Activated CD4-positive, alpha-beta T cell treated with anti-CD3 and anti-CD28 coated beads, Interleukin-2, Interleukin-4, amounts not matched to agents 100 ng/mL and 50 ng/mL, durations not matched to agents 16 hours and 8 hours (primary cell): ENCODE data around the gene ZNF672.

Experiments used
- DNase-seq: peaks from one replicate; pipeline ENCODE4 v3.0.0-alpha.2; 2020; ENCODE audit warnings: low spot score

ZNF672 gene

DNA sequence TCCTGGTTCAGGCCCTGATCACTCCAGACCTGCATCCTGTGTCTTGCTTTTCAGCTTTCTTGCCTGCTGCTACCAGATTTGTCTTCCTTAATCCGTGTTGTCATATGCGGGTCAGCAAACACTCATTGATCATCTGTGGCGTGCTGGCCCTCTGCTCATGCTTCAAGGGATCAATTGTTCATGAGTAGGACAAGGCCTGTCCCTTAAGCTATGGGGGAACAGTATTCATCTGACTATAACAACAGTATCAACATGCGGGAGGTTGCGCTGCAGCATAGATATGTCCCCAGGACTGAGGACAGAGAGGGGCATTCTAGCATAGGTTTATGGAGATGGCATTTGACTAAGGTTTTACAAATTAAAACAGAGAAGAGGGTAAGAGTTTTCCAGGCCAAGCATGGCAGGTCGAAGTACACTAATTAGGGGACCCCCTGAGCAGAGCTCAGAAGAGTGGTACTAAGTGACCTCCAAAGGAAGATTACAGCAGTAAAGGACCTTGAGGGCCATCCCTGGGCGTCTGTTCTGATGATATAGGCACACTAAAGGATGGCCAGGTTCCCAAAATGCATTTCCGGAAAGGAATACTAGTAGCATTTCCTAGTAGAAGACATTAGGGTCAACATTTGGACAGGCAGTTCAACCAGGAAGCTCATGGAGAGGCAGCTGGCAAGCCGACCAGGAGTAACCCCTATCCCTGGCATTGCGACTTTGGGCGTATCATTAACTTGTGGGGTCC is 811 bp upstream of the ZNF672 start:
- DNase-seq: no peak

DNA sequence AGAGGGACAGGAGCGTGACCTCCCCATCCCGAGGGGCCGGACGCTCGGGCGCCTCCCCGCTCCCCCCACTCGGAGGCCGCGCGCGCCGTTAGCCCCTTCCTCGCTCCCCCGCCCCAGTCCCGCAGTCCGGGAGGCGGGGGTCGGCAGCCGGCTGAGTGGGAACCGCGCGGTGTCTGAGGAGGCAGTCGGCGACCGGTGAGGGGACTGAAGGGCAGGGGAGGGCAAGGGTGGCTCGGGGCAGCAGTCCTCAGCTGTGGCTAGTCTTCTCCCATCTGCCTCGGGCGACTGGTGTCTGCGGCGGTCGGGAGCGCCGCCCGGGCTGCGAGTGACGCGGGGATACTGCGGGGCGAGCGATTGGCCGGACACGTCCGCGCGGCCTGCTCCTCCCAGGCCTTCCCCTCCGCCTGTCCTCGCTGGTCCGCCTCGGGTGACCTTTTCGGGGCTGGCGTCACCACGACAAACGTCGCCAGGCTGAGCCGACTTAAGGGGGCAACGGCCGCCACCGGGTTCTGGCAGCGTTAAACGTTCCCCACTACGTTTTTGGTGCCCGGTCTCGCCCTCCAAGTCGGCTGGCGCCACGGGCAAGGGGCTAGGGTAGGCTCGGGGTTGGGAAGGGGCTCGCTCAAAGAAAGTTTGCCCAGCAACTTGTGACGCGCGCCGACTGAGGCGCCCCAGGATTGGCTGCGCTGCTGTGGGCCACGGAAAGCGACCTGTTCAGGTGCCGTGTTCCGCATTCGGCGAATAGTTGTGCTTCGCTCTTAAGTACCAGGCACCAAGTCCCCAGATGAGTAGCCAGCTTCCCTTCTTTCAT is 538 bp downstream of the ZNF672 start:
- DNase-seq: peak; percentile 90

DNA sequence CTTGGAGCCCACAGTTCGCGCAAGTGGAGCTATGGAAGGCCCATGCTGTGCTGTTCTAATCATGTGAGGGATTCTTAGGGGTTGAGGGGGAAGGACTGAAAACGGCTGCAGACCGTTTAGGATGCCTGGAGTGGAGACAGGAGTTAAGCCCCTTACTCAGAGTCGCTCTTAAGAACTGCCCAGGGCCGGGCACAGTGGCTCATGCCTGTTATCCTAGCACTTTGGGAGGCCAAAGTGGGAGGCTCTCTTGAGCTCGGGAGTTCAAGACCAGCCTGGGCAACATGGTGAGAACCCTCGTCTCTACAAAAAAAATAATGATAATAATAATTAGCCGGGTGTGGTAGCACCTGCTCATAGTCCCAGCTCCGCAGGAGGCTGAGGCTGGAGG is 1.1 kb downstream of the ZNF672 start:
- DNase-seq: no peak

DNA sequence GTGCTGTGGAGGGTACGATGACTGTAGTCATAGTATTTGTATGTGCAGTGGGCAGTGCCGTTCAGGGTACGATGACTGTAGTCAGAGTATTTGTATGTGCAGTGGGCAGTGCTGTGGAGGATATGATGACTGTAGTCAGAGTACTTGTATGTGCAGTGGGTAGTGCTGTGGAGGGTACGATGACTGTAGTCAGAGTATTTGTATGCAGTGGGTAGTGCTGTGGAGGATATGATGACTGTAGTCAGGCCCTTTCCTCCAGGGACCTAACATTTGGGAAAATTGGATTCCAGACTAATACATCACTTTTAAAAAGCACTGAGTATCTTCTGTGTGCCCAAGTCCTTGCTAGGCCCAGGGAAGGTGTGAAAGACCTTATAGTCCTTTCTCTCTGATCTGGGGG is 2.9 kb downstream of the ZNF672 start:
- DNase-seq: no peak

DNA sequence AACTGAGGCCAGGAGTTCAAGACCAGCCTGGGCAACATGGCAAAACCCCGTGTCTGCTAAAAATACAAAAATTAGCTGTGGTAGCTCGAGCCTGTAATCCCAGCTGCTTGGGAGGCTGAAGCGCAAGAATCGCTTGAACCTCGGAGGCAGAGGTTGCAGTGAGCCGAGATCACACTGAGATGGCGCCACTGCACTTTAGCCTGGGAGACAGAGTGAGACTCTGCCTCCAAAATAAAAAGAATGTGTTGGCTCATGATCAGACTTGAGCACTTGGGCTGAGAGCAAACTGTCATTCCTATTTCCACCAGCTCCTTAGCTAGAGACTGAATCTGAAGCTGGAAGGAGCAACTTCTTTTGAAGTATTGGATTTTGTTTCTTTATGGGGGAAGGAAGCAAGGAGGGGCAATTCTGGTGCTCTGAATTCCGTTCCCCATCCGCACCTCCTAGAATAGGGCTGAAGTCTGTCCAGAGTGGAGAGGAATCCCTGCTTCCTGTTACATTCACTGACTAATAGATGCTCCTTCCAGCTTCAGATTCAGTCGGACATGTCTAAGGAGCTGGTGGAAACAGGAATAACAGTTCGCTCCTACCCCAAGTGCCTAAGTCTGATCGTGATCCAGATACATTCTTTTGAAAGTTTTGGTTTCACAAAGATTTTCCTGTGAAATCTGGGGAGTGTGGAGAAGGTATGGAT is 3.8 kb downstream of the ZNF672 start:
- DNase-seq: no peak

DNA sequence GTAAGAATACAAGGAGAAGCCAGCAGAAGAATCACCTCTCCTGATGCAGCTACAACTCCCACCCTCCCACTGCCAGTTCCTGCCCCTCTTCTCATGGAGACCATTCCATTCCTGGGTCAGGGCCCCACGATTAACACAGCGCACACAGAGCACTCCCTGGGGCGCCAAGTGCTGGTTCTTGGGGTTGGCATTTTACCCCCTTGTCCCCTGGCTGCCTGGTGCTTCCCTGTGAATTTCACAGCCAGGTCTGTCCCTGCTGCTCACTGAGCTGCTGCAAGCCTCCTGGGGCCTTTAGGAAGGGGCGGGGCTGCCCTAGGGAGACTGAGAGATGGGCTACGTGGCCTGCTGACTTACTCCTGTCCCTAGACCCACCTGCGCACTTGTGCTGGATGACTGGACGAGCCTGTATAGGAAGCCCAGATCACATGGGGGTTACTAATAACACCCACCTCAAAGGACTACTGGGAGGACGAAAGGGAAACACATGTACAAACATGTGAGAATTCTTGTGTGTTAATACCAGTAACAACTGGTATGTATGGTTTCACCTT is 4.8 kb downstream of the ZNF672 start:
- DNase-seq: no peak

DNA sequence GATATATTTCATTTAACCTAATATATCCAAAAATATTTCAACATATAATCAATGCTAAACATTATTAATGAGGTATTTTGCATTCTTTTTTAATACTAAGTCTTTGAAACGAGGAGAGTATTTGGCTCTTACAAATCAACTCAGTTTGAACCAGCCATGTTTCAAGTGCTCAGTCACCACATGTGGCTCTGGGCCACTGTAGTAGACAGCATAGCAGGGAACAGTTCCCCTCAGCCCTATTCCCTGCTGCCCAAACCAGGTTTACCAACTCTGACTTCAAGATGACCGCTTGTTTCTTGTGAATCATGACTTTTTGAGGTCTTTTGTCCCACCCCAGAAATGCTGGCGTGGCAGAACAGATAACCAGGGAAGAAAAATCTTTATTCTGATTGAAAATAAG is 5.7 kb downstream of the ZNF672 start:
- DNase-seq: no peak

DNA sequence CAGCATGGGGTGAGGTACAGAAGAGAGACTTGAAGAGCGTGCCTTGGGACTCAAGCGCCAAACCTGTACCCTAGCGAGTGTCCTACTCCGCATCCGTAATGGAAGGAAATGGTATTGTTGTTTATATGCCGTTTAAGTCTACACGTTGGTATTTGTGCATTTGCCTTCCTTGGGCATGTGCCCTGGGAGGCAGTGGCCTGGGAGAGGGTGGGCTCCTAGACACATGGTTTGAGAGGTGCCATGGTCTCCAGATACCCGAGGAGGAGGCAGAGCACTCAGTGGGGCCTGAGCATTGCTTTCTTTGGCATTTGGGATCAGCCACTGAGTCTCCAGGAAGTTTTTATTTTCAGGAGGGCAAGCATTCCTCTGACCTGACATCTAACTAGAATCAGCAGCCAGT is 6.5 kb downstream of the ZNF672 start:
- DNase-seq: no peak

DNA sequence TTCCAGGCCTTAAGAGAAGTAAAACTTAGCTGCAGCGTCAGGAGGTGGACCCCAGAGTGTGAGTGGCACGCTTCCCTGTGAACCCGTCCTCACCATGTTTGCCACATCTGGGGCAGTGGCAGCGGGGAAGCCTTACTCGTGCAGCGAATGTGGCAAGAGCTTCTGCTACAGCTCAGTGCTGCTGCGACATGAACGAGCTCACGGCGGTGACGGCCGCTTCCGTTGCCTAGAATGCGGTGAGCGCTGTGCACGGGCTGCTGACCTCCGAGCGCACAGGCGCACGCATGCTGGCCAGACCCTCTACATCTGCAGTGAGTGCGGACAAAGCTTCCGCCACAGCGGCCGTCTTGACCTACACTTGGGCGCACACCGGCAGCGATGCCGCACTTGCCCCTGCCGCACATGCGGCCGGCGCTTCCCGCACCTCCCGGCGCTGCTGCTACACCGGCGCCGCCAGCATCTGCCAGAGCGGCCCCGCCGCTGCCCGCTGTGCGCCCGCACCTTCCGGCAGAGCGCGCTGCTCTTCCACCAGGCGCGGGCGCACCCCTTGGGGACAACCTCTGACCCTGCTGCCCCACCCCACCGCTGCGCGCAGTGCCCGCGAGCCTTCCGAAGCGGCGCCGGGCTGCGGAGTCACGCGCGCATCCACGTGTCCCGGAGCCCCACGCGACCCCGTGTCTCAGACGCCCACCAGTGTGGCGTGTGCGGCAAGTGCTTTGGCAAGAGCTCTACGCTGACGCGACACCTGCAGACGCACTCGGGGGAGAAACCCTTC is 9.3 kb downstream of the ZNF672 start:
- DNase-seq: no peak

DNA sequence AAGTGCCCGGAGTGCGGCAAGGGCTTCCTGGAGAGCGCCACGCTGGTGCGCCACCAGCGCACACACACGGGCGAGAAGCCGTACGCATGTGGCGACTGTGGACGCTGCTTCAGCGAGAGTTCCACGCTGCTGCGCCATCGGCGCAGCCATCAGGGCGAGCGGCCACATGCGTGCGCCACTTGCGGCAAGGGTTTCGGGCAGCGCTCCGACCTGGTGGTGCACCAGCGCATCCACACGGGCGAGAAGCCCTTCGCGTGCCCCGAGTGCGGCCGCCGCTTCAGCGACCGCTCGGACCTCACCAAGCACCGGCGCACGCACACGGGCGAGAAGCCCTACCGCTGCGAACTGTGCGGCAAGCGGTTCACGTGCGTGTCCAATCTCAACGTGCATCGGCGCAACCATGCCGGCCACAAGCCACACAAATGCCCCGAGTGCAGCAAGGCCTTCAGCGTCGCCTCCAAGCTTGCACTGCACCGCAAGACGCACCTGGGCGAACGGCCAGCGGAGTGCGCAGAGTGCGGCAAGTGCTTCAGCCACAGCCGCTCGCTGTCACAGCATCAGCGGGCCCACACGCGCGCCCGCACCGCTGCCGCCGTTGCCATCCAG is 10.0 kb downstream of the ZNF672 start:
- DNase-seq: no peak

DNA sequence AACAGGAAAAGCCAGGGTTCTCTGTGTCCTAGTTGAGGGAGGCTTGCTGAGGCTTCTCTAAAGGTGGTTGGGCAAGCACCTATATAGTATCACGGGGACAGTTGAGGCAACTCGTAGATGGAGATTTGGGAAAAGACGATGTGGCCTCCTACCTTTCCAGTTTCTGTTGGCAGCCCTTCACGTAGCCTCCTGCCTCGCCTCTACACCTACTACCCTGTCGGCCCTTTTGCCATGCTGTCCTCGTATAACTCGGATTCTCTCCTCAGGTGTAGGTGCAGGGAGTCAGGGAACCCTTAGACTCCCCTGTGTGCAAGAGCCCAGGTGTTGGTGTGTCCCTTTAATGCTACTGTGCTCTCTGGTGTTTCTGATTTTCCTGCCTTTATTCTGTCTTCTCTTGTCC is 10.6 kb downstream of the ZNF672 start:
- no peak for DNase-seq

DNA sequence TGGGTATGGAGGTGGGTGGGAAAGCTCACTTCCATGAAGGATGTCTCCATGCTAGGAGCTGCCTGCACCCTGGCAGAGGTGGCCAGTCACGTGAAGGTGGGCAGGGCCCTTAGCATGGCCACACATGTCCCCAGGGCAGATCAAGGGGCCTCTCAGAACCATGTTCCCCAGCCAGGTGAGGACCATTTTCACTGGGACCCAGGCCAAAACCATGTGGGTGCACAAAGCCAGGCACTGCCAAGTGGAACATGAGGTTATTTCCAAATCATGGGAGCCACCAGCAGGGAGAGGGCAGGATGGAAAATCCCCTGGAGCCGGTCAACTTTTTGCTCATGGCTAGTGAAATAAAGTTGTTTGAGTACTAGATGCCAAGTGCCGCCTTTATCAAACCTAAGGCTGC is 11.1 kb downstream of the ZNF672 start:
- no peak for DNase-seq

DNA sequence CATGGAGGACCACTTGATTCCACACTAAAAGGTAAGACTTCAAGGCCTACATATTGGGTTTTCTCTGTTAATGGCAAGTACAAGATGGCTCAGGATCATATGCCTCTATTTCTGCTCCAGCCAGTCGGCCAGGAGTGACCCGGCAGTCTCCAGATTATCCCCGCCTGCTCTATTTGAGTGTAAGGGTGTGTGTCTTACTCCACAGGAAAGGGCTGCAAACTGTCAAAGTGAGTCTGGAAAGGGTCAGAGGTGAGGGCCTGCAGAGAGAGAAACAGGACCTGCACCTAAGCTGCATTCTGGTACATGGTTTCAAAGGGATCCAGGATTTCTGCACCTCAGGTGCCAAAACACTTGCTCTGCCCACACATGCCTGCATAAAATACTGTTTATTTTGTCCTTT is 11.6 kb downstream of the ZNF672 start:
- no peak for DNase-seq

DNA sequence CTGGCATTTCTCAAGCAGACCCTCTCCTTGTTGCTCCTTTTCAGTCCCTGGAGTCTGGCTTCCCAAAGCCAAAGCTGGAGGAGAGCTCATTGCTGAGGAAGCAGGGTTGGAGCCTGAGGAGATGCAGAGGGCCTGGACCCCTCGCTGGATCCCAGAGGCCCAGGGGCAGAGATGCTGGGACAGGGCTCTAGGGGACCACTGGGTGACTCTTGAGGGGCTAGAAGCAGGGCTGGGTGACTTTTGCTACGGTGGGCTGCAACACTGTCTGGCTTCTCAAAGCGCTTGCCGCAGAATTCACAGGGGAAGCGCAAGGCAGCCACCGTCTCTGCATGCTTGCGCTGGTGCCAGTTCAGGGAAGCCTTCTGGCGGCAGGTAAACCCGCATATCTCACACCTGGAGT is 12.1 kb downstream of the ZNF672 start:
- no peak for DNase-seq

DNA sequence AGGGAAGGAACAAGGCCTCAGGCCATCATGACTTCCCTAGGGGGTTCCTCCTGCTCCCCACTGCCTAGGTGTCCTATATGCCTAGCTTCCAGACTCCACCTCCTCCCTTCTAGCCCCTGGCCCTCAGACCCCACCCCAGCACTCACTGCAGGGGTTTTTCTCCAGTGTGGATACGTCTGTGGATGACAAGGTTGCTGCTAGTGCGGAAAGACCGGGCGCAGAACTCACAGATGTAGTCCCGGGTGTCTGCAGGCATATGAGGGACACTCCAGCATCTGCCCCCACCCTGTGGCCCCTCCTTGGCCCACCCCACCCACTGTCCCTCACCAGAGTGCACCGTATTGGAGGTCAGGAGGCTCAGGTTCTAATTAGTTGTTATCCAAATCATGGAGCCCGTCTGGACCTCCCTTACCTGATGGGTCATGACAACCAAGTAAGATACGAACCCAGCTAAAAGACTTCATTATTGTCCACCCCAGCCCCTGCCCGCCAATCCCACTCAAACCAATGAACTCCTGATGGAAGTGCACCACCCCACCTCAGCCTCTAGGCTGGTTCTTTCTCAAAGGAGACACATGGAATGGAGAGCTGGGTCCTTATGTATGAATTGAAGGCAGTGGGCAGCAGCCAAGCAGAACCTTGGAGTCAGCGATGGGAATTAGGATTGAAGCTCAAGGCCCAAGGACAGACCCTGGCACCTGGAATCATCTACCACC is 12.7 kb downstream of the ZNF672 start:
- DNase-seq: no peak

DNA sequence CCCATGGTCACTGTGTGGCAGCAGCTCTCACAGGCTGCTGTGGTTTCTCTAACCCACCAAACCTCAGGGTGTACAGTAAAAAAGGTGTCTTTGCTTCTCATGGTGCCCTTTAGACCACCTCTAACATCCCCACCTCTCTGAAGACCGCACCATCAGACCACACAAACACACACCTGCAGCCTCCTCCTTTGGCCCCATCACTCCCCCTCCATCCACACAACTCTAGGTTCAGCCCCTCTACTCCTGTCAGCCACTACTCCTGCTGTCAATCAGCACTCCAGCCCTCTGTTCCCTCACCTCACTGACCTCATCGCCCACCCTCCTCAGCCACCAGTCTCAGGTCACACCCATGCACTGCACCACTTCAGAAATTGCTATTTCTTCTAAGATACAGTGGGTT is 13.4 kb downstream of the ZNF672 start:
- DNase-seq: no peak

DNA sequence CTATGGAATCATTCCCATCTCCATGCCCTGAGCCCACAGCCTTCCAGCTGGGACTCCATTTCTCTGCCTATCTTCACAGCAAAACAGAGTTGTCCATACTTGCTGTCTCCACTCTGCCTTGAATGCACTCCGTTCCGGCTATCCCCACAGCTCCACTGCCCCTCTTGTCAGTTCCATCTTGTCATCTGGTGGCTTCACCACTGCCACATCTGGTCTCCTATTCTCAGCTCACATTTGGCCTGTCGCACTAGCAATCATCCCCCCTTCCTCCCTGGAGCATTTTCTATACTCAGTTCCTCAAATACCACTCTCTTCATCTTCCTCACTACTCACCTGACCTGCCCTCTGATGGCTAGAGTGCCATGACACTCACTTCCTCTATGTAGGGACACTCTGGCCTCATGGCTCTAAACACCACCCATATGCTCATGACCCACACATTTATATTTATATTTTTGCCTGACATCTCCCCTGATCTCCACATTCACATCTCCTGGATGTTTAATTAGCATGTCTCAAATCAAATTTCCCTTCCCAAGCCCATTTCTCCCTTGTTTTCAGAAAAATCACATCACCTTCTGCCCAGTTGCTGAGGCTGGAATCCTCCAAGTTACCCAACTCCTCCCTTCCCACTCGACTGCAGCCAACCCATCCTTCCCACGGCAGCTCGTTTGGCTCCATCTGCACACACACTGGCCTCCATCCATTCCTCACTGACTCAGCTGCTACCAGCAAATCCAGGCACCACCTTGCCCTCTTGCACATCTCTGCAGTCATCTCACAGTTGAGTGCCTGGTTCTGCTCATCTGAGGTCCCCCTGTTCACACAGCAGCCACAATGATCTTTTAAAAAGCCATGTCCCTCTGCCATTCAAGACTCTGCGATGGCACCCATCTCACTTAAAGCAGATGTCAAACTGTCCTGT is 14.7 kb downstream of the ZNF672 start:
- no peak for DNase-seq

DNA sequence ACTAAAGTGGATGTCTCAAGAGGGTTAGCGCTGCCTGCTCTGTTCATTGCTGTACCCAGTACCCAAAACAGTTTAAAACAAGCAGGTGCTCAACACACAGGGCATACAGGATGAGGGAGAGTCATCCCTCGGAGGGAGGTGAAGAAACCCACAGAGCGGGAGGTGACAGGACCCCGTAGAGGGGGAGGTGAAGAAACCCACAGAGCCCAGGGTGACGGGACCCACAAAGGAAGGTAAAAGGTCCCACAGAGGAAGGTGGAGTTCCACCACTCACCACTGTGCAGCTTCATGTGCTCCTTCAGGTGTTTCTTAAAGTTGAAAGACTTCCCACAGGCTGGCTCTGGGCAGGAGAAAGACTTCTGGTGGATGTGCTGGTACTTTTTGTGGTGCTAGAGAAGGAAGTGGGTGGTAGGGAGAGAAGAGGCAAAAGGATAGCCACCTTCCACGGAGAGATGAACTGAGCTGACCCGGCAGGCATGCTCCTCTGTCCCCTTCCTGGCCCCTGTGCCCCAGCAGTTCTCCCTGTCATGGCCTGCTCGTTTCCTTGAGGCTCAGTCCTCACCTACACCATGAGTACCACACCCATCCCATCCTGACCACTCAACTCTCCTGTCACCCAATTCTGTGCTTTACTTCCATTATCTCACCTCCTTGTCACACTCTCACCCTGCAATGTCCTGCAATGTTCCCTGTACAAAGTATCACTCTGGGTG is 15.8 kb downstream of the ZNF672 start:
- no peak for DNase-seq

DNA sequence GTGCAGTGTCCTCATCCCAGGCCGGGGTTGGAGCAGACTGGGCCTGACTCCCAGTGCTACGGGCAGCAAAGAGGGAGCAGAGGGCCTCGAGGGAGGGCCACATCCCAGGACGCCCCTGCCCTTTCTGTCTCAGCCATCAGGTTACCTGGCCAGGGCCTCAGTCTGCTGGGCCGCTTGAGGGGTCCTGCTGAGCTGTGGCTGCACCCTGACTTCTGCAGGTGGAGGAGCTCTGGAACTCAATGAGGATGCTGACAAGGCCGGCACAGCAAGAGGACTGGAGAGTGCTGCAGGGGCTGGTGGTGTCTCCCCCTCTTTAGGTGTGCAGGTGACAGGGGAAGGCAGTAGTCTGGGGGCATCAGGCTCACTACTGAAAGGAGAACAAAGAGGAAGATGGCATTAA is 17.6 kb downstream of the ZNF672 start:
- no peak for DNase-seq
